Measurements from ENCODE around the gene CAPS. TPM values are rescaled to one million over a fixed set of nuclear protein-coding genes. Genes with fewer than 3 reads are reported as not detected.

The CAPS gene
- total and polyA plus RNA-seq, 12 donors: 1.3 to 14.1 (median 3.0) TPM

DNA sequence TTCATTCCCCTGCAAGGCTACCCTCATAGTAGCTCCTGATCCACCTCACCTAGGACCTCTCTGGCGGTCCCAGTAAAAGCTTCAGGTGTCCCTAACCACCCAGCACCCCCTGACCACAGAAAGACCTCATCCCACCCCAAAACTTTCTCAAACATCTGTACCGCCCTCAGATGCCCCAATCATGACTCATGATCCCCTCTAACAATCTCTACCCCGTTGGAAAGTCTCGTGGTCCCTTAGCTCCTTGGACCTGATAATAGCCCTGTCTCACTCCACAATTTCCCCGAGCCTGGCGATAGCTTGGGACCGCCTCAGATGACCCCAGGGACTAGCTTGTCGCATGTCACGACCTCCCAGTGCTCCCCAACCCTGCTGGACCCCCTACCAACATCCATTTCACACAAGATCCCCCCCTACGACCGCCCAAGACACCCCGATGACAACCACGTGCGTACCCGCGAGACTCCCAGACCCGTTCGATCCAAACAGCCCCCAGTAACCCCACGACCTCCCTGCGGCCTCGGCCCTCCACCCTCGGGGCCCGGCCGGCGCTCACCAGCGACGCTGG is 10.9 kb upstream of the CAPS start:
- 1% methylated on average over 27 of the region's 27 CpGs for WGBS, 2 donors
- ATAC-seq (no peak), DNase-seq (no peak)
- H3K4me1 ChIP-seq: peaks cover 12 to 45% (median 36%) of the 10 kb centered on the region in 9 donors
- peak overlapping the region; percentile 71 to 95 (median 88) for H3K27ac ChIP-seq
- peak overlapping the region; percentile 57 to 97 (median 87) for H3K4me3 ChIP-seq
- intact Hi-C loops (cut with DNase I): loop anchor here in 3 of 10 donors (5.0 kb wide), 1 partner anchor 74 kb away; the partner anchor contains the start of gene RANBP3 (in 3 of the 3)
- TF ChIP-seq, protein P1, sequence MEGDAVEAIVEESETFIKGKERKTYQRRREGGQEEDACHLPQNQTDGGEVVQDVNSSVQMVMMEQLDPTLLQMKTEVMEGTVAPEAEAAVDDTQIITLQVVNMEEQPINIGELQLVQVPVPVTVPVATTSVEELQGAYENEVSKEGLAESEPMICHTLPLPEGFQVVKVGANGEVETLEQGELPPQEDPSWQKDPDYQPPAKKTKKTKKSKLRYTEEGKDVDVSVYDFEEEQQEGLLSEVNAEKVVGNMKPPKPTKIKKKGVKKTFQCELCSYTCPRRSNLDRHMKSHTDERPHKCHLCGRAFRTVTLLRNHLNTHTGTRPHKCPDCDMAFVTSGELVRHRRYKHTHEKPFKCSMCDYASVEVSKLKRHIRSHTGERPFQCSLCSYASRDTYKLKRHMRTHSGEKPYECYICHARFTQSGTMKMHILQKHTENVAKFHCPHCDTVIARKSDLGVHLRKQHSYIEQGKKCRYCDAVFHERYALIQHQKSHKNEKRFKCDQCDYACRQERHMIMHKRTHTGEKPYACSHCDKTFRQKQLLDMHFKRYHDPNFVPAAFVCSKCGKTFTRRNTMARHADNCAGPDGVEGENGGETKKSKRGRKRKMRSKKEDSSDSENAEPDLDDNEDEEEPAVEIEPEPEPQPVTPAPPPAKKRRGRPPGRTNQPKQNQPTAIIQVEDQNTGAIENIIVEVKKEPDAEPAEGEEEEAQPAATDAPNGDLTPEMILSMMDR (IDR thresholded peaks at IDR 0.05): no peak
- H3K9me3 ChIP-seq: no peaks in the 10 kb centered on the region
- H3K36me3 ChIP-seq: peaks cover 0 to 33% (median 0%) of the 10 kb centered on the region in 9 donors
- H3K27me3 ChIP-seq: no peaks in the 10 kb centered on the region

DNA sequence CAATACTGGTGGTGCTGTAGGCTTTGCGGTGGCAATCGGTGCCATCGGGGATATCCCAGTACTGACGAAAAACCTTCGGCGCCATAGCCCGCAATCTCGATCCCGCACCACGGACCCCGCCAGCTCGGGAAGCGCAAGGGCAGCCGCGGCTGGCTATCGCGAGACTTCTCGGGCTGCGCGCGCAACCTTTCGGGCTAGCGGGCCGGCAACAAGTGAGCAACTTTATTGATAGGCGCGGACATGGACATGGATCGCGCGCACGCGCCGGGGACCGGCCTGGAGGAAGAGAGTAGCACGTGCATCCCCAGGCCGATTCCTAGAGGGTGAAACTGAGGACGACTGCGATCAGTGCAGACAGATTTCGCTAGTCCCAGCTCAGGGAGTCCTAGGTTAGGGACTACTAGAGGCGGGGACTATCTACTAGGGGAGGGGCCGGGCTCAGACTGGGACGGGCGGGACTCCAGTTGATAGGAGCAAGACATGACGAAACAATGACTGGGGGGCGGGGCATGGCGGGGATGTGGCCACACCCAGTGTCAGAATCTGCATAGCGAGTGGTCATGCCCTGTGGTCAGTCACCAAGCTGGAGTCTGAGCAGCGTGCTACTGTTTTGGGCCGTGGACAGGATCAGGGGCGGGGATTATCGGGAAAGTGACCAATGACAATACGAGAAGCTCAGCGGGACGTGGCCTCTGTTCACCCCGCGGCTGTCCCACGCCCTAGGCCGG is 10.3 kb upstream of the CAPS start, which contains the start of gene NDUFA11:
Gene NDUFA11, minus strand, starts transcription at position 167 of the 728 bp plus-strand sequence. Its CDS starts 82 bp downstream, at position 85.
- Histone ChIP-seq H3K36me3 (peaks cover 0 to 36% (median 0%) of the 10 kb centered on the region in 9 donors), H3K9me3 (no peaks in the 10 kb centered on the region), H3K27me3 (no peaks in the 10 kb centered on the region), H3K4me3 (peak within 1 kb of the TSS; percentile 57 to 97 (median 87)), H3K4me1 (peaks cover 12 to 45% (median 36%) of the 10 kb centered on the region in 9 donors), H3K27ac (peak within 1 kb of the TSS; percentile 71 to 95 (median 88))
- DNase-seq (peak; percentile 97 to 100), ATAC-seq (peak; percentile 30 to 91 (median 84))
- WGBS, 2 donors: 0% methylated on average over 57 of the region's 57 CpGs
- TF ChIP-seq, protein P1 (IDR thresholded peaks at IDR 0.05): no peak
- intact Hi-C loops (cut with DNase I): loop anchor here in 3 of 10 donors (5.0 kb wide), 1 partner anchor 74 kb away; the partner anchor contains the start of gene RANBP3 (in 3 of the 3)

DNA sequence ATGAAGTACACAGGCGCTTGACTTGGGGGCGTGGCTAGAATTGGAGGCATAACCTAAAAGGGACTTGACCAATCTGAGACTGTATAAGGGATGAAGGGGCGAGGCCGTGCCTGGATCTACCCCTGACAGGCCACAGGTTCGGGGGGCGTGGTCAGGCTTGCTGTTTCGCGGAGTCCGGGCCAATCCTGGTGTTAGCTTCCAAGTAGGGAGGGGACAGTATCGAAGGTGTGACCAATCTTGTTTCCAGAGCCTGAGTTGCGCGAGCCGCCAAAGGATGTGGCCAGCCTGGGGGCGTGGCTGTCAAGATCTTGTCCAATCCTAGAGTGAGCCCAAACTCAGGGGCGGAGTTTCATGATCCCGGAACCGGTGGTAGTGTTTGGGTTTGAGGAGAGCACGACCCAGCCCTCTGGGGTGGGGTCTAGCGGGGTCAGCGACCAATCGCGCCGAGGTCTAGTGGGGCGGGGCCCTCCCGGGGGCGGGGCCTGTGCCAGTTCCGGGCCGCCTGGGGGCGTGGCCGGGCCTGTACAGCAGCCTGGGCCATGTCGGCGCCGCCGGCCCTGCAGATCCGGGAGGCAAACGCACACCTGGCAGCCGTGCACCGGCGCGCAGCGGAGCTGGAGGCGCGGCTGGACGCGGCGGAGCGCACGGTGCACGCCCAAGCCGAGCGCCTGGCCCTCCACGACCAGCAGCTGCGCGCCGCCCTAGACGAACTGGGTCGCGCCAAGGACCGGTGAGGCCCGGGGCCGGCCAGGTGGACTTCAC is 9.5 kb upstream of the CAPS start, which contains the start of gene VMAC:
Gene VMAC, plus strand, starts transcription at position 521 of the 762 bp plus-strand sequence. Its CDS starts 19 bp downstream, at position 540.
- Histone ChIP-seq H3K4me3 (peak within 1 kb of the TSS; percentile 57 to 97 (median 87)), H3K27ac (peak within 1 kb of the TSS; percentile 71 to 95 (median 88)), H3K9me3 (no peaks in the 10 kb centered on the region), H3K4me1 (peaks cover 12 to 45% (median 36%) of the 10 kb centered on the region in 9 donors), H3K36me3 (peaks cover 0 to 42% (median 0%) of the 10 kb centered on the region in 9 donors), H3K27me3 (no peaks in the 10 kb centered on the region)
- ATAC-seq (peak; percentile 85 to 92 (median 88)), DNase-seq (peak; percentile 99 to 100)
- TF ChIP-seq, protein P1 (IDR thresholded peaks at IDR 0.05): peak in 1 of 9 donors; percentile 8
- intact Hi-C loops (cut with DNase I): loop anchor here in 3 of 10 donors (5.0 kb wide), 2 partner anchors 58 to 73 kb away; partner anchors contain the start of gene RANBP3 (in 3 of the 3)
- 0% methylated on average over 61 of the region's 61 CpGs for WGBS, 2 donors
